ENCODE data around the gene RXYLT1.

- TF ChIP-seq RAD21 (conservative IDR thresholded peaks at IDR 0.05 in 1 of 2, IDR thresholded peaks at IDR 0.05 in 1 of 2), result no peak
- no peak for TF ChIP-seq CTCF (IDR thresholded peaks at IDR 0.05)
Observed at GRCh38 chr12:63792338-63792737, 12.6 kb downstream of the RXYLT1 start.

Measured in A549 (cell line).